ENCODE measurements around the gene NFIX.

GRCh38 chr19:13102666-13103580, 107.6 kb downstream of the NFIX start, which contains the start of gene LYL1:
- no peak for TF ChIP-seq CTCF (IDR thresholded peaks at IDR 0.05; ENCODE audit: low read depth, low read length)
- no peak for TF ChIP-seq EZH2phosphoT487 (IDR thresholded peaks at IDR 0.05; ENCODE audit: low read depth)

All from OCI-LY3 (cell line).